ENCODE data around the gene MTA1.

GRCh38 chr14:105436891-105437722 is 17.5 kb downstream of the MTA1 start:
- TF ChIP-seq CTCF (IDR thresholded peaks at IDR 0.05) (no peak), POLR2A (IDR thresholded peaks at IDR 0.05) (no peak)

All from uterus (tissue), 2 donors.